ENCODE measurements around the gene TRIOBP.
"Not testable (repeated sequence)": the region's sequence is repeated elsewhere in the genome, so short reads cannot be mapped to it uniquely, and the experiment has no call there.

TRIOBP gene

DNA sequence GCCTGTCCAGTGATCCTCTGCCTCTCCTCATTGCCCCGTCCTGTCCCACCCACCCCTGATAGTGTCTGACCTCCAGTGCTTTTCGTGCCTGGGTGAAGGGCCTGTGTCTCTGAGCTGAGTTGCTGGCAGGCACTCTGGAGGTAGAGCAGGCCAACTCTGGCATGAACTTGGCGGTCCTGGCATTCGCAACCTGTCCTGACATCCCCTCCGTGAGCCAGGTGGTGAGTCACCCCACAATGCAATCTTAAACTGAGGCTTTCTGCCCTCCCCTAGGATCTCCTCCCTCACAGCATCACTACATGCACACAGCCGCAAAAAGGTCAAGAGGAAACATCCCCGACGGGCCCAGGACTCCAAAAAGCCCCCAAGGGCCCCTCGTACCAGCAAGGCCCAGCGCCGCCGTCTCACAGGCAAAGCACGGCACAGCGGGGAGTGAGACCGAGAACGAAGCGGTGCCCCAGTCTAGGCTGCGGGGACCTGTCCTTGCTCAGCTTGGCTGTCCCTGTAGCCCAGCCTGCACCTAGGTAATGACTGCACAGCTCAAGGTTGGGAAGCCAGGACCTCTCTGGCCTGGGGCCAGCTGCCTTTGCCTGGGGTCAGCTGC, 5.8 kb upstream of the TRIOBP start:
- DNase-seq, result no peak

DNA sequence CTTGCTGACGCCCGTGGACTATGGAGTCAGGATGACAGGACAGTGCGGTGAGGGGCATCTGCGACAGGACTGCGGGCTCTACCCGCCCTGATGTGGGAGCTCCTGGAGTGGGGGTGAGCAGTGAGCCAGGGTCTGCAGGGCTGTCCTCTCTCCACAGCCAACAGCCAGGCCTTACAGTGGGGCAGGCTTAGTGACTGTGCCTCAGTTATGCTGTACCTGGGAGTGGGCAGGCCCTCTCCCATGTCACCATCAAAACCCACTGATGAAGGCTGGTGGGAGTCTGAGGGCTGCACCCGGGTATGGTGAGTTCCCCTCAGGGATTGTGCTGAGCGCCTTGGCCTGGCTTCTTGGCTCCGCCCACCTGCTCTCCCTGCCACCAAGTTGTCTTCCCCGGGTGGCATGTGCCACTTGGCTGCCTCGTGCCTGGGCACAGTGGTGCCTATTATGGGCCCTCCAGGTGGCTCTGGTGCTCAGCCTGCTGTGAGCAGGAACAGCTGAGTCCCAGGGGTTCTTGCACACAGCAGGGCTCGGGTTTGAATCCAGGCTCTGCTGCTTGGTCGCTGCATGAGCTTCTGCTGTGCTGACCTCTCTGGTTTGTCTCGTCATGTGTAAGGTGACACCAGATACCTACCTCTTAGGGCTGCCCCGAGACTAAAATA, 4.1 kb upstream of the TRIOBP start:
- DNase-seq, result no peak

DNA sequence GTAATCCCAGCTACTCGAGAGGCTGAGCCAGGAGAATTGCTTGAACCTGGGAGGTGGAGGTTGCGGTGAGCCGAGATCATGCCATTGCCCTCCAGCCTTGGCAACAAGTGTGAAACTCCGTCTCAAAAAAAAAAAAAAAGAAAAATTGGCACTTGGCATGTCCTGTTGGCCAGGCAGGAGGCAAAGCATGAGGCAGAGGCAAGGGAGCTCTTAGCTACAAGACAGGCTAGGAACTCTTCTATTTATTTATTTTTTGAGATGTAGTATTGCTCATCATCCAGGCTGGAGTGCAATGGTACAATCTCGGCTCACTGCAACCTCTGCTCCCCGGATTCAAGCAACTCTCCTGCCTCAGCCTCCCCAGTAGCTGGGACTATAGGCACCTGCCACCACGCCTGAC, 2.7 kb upstream of the TRIOBP start:
- not testable (repeated sequence) for DNase-seq

DNA sequence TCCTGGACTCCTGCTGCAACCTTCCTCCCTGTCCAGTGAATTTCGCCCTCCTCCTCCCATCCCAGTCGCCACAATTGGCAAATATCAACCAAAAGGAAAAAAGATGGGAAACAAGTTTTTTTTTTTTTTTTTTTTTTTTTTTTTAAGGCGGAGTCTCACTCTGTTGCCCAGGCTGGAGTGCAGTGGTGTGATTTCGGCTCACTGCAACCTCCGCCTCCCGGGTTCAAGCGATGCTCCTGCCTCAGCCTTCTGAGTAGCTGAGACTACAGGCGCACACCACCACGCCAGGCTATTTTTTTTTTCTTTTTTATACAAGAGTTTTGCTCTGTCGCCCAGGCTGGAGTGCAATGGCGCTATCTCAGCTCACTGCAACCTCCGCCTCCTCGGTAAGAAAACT, 590 bp upstream of the TRIOBP start:
- not testable (repeated sequence) for DNase-seq

DNA sequence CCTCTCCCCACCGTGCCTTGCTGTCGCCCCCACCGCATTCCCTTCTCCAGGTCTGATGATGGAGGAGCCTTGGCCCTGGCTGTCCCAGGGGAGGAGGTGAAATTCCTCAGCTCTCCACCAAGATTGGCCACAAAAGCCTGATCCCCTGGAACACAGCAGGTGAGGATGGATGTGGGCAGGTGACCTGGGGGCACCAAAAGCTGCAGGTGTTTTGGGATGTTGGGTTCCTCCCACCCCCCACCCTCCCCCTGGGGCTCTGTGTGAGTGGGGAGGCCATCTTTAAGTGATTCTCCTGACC, 639 bp downstream of the TRIOBP start:
- DNase-seq, result no peak

DNA sequence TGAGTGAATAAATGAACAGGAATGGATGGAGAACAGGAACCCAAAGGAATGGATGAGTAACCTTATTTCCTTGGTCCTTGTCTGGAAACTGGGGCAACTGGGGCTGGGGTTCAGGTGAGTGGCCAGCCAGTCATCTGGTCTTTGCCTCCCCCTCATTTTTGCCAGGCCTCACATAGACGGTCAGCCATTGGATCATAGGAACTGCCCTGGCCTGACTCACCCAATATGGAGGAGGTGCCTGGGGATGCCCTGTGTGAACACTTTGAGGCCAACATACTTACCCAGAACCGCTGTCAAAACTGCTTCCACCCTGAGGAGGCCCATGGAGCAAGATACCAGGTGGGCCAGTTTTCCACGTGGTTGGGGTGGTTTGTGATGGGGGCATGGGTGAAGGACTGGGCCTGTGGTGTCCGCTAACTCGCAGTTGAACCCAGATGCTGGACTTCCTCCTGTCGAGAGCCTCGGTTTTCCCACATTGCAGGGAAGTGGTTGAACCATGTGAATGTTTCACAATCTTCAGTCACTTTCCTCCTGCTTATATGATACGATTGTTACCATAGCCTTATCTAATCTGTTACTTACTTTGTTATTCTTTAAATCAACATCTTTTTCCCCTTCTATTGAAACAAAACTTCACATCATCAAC, 4.4 kb downstream of the TRIOBP start:
- no peak for DNase-seq

DNA sequence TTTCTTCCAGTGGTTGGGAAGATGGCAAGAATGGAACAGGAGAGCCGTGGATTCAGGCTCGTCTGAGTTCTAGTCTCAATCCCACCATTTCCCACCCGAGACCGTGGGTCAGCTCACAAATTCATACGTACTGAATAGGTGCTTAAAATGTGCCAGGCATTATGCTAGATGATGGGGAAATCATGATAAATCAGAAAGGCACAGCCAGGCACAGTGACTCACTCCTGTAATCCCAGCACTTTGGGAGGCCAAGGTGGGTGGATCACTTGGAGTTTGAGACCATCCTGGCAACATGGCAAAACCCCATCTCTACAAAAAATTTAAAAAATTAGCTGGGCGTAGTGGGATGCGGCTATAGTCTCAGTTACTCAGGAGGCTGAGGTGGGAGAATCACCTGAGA, 7.1 kb downstream of the TRIOBP start:
- no peak for DNase-seq

DNA sequence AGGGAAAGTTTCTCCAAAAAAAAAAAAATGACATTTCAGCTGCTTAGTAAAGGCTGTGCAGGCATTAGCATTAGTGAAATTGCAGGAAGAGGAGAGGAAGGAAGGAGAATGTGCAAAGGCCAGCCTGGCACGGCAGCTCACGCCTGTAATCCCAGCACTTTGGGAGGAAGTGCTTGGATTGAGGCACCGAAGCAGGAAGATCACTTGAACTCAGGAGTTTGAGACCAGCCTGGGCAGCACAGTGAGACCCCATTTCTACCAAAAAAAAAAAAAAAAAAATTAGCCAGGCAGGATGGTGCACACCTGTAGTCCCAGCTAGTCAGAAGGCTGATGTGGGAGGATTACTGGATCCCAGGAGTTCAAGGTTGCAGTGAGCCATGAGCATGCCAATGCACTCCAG, 7.8 kb downstream of the TRIOBP start:
- DNase-seq, result no peak

DNA sequence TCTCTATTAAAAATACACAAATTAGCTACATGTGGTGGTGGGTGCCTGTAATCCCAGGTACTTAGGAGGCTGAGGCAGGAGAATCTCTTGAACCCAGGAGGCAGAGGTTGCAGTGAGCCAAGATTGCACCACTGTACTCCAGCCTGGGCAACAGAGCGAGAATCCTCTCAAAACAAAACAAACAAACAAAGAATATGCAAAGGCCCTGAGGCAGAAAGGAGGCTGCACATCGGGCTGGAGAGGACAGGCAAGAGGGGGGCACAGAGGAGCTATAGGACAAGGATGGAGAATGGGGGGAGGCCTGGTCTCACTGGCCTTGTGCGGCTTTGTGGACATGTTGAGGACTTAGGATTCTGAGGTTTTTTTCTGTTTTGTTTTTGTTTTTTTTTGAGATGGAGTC, 8.4 kb downstream of the TRIOBP start:
- no peak for DNase-seq

DNA sequence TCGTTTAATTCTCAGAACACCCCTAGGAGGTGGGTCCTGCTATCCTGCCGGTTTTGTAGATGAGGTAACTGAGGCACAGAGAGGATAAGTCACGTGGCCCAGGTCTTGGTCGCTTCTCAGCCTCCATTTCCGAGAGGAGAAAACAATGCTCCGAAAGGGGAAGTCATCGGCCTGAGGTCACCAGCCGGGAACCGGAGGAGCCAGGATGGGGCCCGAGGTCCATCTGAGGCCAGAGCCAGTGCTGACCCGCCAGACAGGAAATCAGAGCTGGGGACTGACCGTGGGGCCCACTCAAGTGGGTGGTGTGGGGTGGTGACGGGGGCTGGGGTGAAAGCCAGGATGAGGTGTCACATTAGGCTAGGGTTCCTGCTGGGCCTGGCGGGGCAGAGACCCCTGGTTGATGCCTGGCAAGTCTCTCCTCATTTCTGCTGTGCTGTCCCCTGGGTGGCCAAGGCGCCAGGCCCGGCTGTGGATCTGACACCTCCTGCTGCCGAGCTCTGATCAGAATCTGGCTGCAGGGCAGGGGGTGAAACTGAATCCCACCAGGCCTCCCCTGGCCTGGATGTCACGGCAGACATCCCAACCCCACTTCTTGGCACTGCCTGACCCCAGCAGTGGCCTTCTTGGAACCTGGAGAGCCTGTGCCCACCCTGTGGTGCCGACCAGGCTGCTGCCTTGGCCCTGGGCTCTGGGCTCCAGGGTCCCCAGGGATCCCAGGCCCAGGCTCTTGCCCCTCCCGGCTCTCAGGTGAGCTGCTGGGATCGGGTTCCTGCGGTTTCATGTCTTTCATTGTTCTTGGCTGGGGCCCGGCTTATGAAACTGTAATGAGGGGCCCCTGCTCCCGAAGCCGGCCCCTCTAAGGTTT, 12.0 kb downstream of the TRIOBP start:
- no peak for DNase-seq

DNA sequence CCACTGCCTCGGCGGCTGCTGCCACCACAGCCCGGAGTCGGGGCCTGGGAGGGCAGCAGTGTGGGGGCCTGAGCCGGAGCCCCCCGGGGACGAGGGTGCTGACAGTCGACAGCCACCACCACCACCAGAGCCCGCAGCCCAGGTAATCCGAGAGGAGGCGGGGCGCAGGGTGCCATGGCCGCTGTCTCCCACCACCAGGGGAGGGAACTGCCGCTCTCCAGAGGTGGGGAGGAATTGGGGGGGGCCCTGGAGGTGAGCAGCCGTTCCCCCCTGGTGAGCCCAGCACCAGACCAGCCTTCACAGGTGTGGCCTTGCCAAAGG, 12.6 kb downstream of the TRIOBP start:
- no peak for DNase-seq

DNA sequence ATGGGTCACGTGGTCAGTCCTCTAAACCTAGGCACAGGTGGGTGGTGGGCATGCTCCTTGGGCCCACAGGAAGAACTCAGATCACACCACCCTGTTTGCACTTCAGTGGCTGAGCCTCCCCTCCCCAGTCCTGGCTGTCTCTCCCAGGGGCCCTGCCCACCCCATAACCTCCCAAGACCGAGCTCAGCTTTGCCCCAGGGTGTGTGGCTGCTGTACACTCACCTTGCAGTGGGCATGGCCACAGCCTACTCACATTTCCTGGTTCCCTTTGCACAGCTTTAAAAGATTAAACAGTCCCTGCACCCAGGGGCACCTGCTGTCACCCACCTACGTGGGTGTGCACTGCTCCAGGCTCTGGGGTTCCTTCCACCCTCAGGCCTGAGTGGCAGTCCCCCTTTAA, 13.8 kb downstream of the TRIOBP start:
- no peak for DNase-seq

DNA sequence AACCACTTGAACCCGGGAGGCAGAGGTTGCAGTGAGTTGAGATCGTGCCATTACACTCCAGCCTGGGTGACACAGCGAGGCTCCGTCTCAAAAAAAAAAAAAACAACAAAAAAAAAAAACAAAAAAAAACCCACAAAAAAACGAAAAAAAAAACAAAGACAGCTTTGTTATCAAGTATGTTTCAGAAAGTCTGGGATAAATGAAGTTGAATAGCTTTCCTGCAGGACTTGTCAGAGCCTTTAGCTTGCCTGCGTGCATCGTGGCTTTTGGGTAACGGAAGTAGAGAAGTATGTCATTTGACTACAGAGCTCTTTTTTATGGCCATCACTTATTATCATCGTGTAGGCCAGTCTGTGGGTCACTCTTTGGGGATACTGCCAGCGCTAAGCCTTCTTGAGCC, 14.6 kb downstream of the TRIOBP start:
- DNase-seq, result no peak

DNA sequence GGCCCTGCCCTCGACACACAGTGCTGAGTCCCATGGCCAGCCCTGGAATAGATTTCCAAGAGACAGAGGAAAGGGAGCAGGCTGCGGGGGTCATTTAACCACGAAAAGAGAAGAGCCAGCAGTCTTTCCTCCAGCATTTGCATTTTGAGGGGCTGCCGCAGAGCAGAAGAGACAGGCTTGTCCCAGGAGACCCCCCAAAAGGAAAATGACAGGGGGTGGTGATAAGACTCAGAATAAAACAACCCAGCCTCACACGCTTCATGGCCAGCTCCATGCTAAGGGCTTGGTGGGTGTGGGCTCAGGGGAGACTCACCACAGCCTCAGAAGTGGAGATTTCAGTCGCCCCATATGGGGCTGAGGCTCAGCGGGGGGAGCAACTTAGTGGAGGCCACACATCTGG, 16.9 kb downstream of the TRIOBP start:
- no peak for DNase-seq

DNA sequence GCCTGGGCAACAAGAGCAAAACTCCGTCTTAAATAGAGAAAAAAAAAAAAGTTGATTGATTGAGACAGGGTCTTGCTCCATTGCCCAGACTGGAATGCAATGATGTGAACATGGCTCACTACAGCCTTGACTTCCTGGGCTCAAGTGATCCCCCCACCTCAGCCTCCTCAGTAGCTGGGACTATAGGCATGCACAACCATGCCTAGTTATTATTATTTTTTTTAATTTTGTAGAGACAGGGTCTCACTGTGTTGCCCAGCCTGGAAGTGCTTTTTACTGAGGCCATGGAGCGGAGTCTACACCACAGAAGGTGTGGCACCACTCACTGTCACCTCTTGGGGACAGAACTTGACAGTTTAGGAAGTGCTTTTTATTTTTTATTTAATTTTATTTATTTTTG, 17.8 kb downstream of the TRIOBP start:
- DNase-seq, result no peak

DNA sequence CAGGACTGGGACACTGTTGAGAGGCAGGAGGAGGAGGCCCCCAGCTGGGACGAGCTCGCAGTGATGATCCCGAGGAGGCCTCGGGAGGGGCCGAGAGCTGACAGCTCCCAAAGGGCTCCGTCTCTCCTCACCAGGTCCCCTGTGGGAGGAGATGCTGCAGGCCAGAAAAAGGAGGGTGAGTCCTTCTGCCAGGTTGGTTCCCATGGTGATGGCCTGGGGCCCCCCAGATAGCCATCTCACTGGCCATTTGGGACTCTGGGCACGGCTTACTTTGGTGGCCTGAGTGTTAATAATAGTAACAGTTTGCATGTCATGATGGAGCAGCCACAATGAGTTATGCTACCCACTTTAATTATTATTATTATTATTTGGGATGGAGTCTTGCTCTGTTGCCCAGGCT, 18.9 kb downstream of the TRIOBP start:
- no peak for DNase-seq

DNA sequence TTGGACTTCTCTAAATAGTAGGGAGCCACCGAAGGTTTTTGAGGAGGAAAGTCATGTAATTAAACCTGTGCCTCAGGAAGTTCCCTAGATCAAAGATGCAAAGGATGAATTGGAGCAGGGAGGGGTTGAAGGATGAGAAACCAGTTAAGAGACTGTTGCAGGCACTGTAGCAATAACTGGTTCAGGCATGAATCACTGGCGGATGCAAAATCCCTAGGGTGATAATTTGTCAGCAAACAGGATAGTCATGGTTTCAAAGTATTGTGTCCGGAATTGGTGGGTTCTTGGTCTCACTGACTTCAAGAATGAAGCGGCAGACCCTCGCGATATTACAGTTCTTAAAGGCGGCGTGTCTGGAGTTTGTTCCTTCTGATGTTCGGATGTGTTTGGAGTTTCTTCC, 19.9 kb downstream of the TRIOBP start:
- no peak for DNase-seq

DNA sequence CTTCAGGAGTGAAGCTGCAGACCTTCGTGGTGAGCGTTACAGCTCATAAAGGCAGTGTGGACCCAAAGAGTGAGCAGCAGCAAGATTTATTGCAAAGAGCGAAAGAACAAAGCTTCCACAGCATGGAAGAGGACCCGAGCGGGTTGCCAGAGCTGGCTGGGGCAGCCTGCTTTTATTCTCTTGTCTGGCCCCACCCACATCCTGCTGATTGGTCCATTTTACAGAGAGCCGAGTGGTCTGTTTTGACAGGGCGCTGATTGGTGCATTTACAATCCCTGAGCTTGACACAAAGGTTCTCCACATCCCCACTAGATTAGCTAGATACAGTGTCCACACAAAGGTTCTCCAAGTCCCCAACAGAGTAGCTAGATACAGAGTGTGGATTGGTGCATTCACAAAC, 20.4 kb downstream of the TRIOBP start:
- DNase-seq, result not testable (repeated sequence)

DNA sequence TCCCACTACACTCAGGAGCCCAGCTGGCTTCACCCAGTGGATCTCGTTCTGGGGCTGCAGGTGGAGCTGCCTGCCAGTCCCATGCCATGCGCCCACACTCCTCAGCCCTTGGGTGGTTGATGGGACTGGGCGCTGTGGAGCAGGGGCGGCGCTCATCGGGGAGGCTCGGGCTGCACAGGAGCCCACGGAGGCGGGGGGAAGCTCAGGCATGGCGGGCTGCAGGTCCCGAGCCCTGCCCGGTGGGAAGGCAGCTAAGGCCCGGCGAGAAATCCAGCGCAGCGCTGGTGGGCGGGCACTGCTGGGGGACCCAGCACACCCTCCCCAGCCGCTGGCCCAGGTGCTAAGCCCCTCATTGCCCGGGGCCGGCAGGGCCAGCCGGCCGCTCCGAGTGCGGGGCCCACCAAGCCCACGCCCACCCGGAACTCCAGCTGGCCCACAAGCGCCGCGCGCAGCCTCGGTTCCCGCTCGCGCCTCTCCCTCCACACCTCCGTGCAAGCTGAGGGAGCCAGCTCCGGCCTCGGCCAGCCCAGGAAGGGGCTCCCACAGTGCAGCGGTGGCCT, 21.0 kb downstream of the TRIOBP start:
- DNase-seq, result not testable (repeated sequence)

DNA sequence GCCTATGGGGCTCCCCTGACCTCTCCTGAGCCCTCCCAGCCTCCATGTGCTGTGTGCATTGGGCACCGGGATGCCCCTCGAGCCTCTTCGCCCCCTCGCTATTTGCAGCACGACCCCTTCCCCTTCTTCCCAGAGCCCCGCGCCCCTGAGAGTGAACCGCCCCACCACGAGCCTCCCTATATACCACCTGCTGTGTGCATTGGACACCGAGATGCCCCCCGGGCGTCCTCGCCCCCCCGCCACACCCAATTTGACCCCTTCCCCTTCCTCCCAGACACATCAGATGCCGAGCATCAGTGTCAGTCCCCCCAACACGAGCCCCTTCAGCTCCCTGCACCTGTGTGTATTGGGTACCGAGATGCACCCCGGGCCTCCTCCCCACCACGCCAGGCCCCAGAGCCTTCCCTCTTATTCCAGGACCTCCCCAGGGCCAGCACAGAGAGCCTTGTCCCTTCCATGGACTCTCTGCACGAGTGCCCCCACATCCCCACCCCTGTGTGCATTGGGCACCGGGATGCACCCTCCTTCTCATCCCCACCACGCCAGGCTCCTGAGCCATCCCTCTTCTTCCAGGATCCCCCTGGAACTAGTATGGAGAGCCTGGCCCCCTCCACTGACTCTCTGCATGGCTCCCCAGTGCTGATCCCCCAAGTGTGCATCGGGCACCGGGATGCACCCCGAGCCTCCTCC, 28.8 kb downstream of the TRIOBP start:
- DNase-seq, result no peak

DNA sequence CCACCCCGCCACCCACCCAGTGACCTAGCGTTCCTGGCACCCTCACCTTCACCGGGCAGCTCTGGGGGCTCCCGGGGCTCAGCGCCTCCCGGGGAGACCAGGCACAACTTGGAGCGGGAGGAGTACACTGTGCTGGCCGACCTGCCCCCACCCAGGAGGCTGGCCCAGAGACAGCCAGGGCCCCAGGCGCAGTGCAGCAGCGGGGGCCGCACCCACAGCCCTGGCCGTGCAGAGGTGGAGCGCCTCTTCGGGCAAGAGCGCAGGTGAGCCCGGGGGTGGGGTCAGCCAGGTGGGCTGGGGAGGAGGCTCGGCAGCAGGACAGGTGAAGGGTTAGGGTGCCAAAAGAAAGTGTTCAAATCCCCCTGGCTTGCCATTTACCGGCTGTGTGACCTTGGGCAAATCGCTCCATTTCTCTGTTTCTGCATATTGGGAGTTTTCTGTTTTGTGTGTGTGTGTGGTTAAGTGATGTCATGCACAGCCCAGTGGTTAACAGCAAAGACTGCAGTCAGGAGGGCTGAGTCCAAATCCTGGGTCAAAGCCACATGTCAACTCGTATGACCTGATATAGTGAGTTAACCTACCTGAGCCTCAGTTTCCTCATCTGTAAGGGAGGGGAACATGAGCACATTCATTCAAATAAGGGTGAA, 29.5 kb downstream of the TRIOBP start:
- DNase-seq, result no peak

DNA sequence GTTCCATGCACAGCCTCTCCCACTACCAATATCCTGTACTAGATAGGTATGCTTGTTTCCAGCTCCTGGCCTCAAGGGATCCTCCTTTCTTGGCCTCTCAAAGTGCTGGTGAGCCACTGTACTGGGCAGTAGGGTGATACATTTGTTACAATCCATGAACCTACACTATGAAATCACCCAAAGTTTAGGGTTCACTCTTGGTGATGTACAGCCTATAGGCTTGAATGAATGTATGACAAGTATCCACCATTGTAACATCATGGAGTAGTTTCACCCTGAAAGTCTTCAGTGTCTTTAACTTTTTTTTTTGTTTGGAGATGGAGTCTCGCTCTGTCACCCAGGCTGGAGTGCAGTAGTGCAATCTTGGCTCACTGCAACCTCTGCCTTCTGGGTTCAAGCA, 31.8 kb downstream of the TRIOBP start:
- no peak for DNase-seq
